ENCODE measurements around the gene CAMTA1.

CAMTA1 gene

GRCh38 chr1:7568901-7569524 lies 783.8 kb downstream of the CAMTA1 start:
- no peak for TF ChIP-seq CTCF (IDR thresholded peaks at IDR 0.05; ENCODE audit: borderline replicate concordance, control extremely low read depth, extremely low read depth, insufficient read depth, missing control alignments)
- in situ Hi-C loops (cut with MboI; ENCODE audit: low sequenced_read_pairs, unreplicated experiment), result no loop called here
- DNase-seq (ENCODE audit: low spot score), result no peak

- DNase-seq (ENCODE audit: low spot score), result no peak
- in situ Hi-C loops (cut with MboI; ENCODE audit: low sequenced_read_pairs, unreplicated experiment), result no loop called here
- no peak for TF ChIP-seq CTCF (IDR thresholded peaks at IDR 0.05; ENCODE audit: borderline replicate concordance, control extremely low read depth, extremely low read depth, insufficient read depth, missing control alignments)
Observed at GRCh38 chr1:7570311-7570710, 785.1 kb downstream of the CAMTA1 start.

- TF ChIP-seq CTCF (IDR thresholded peaks at IDR 0.05; ENCODE audit: borderline replicate concordance, control extremely low read depth, extremely low read depth, insufficient read depth, missing control alignments), result no peak
- in situ Hi-C loops (cut with MboI; ENCODE audit: low sequenced_read_pairs, unreplicated experiment), result no loop called here
- no peak for DNase-seq (ENCODE audit: low spot score)
Observed at GRCh38 chr1:7572654-7573152, 787.4 kb downstream of the CAMTA1 start.

- no peak for DNase-seq (ENCODE audit: low spot score)
- in situ Hi-C loops (cut with MboI; ENCODE audit: low sequenced_read_pairs, unreplicated experiment), result no loop called here
- no peak for TF ChIP-seq CTCF (IDR thresholded peaks at IDR 0.05; ENCODE audit: borderline replicate concordance, control extremely low read depth, extremely low read depth, insufficient read depth, missing control alignments)
Observed at GRCh38 chr1:7573481-7573880, 788.2 kb downstream of the CAMTA1 start.

DNA sequence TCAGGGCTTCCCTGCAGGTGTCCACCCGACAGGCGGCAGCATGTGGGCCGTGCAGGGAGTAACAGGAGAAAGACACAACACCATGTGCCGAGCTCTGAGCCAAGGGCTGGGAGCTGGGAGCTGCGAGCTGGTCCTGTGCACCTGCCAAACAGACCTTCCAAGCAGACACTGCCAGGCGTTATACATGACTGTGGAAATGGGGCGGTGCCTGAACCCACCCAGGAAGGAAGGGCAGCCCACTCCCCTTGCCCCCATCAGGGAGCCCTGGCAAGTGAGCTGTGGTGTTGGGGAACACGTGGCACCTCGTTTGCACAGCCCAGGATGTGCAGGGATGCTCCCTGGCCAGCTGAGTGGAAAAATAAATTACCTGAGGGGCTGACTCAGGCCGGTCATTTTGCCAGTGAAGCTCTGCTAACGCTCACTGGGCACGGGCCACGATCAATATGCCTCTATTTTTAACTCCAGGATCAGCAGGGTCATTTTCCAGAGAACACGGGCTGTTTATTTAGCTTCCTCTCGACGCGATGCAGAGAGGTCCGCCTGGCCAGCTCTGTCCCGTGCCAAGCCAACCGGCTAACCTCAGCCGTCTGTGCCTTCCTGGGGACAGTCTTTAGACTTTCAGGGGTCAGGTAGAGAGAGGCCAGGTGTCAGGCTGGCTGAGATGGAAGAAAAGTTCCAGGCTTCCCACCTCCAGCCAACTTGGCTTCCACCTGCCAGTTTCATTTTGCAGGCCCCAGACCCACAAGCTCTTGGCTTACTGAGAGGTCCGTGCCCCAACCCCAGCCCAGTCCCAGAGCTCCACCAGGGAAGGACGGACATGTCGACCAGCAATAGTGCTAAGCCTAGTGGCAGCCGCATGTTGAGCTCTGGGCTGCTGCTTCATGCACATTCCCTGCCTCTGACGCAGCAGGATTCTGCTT lies 789.1 kb downstream of the CAMTA1 start:
- no peak for TF ChIP-seq CTCF (IDR thresholded peaks at IDR 0.05; ENCODE audit: borderline replicate concordance, control extremely low read depth, extremely low read depth, insufficient read depth, missing control alignments)
- DNase-seq (ENCODE audit: low spot score), result no peak
- in situ Hi-C loops (cut with MboI; ENCODE audit: low sequenced_read_pairs, unreplicated experiment), result no loop called here

DNA sequence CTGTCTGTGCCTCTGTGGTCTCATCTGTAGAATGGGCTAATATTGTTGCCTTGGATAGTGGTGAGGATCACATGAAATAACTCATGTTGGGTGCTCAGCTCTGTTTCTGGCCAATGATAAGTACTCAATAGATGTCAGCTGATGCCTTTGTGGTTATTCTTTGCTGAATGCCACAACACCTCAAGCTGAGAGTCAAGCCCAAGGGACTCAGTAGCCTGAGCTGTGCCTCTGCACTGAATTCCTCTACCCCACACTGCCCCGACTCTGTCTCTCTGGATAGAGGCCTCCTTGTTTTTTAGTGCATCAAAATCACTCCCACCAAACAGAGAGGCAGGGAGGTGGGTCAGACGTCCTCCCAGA lies 789.8 kb downstream of the CAMTA1 start:
- in situ Hi-C loops (cut with MboI; ENCODE audit: low sequenced_read_pairs, unreplicated experiment), result no loop called here
- DNase-seq (ENCODE audit: low spot score), result no peak
- no peak for TF ChIP-seq CTCF (IDR thresholded peaks at IDR 0.05; ENCODE audit: borderline replicate concordance, control extremely low read depth, extremely low read depth, insufficient read depth, missing control alignments)
